Vagina (tissue), 2 donors: ENCODE data around the gene SLC44A1.

Experiments used
- CTCF ChIP-seq, 3 experiments: fragments of 450-650 bp in 2 of 3; fragments of 200-600 bp in 1 of 3; sonication (generic) in 1 of 3; IDR thresholded peaks; one replicate each; pipeline ENCODE4 v1.5.1; 2017 to 2019; ENCODE audit warnings: antibody characterized with exemption in 3 of 3, mild to moderate bottlenecking in 2 of 3, moderate library complexity in 2 of 3
- POLR2A ChIP-seq, 2 donors: fragments of 450-650 bp; IDR thresholded peaks; one replicate each; pipeline ENCODE4 v1.6.1; 2017; ENCODE audit warnings: antibody characterized with exemption in 2 of 2, mild to moderate bottlenecking in 2 of 2, moderate library complexity in 2 of 2

- TF ChIP-seq CTCF (IDR thresholded peaks at IDR 0.05) (no peak), POLR2A (IDR thresholded peaks at IDR 0.05) (no peak)
These were observed 222.5 kb downstream of the SLC44A1 start for GRCh38 chr9:105466898-105467455.
